Subcutaneous adipose tissue (tissue), 4 donors: Measurements from ENCODE around the gene CFAP299. TPM values are rescaled to one million over a fixed set of nuclear protein-coding genes. Genes with fewer than 3 reads are reported as not detected.

Source experiments
- CTCF ChIP-seq: fragments of 450-650 bp; IDR thresholded peaks from one replicate; pipeline ENCODE4 v1.5.1; 2016; ENCODE audit warnings: low read depth, mild to moderate bottlenecking, control low read depth, antibody characterized with exemption, moderate library complexity
- total RNA-seq, 4 donors: library from RNA; depleted of rRNA; stranded (reverse); fragments of >200 nt; gene quantifications; one replicate each; pipeline ENCODE4 v1.1.0, GENCODE V29; 2016

Gene CFAP299
- total RNA-seq, 4 donors from 2014 or later: not detected

GRCh38 chr4:80922941-80923340 is 587.4 kb downstream of the CFAP299 start:
- TF ChIP-seq CTCF: no peak

- TF ChIP-seq CTCF: no peak
These were observed 589.8 kb downstream of the CFAP299 start for GRCh38 chr4:80925293-80925692.

GRCh38 chr4:80926446-80926845 is 590.9 kb downstream of the CFAP299 start:
- TF ChIP-seq CTCF: no peak

GRCh38 chr4:80926891-80927290 is 591.4 kb downstream of the CFAP299 start:
- TF ChIP-seq CTCF: no peak

- TF ChIP-seq CTCF: no peak
These were observed 591.9 kb downstream of the CFAP299 start for GRCh38 chr4:80927420-80927819.

GRCh38 chr4:80931631-80932081 is 596.1 kb downstream of the CFAP299 start:
- TF ChIP-seq CTCF: no peak

- TF ChIP-seq CTCF: no peak
These were observed 612.6 kb downstream of the CFAP299 start for GRCh38 chr4:80948141-80948540.

GRCh38 chr4:80948995-80949394 is 613.5 kb downstream of the CFAP299 start:
- TF ChIP-seq CTCF: no peak
